HG03108 (cell line): ENCODE data around the gene FASTKD3.

Experiments used
- ATAC-seq: cut with Tn5 transposase; IDR thresholded peaks from one replicate; pipeline ENCODE4 v1.9.1; 2021; ENCODE audit warnings: moderate library complexity; ENCODE audit not compliant: unreplicated experiment

Gene FASTKD3

DNA sequence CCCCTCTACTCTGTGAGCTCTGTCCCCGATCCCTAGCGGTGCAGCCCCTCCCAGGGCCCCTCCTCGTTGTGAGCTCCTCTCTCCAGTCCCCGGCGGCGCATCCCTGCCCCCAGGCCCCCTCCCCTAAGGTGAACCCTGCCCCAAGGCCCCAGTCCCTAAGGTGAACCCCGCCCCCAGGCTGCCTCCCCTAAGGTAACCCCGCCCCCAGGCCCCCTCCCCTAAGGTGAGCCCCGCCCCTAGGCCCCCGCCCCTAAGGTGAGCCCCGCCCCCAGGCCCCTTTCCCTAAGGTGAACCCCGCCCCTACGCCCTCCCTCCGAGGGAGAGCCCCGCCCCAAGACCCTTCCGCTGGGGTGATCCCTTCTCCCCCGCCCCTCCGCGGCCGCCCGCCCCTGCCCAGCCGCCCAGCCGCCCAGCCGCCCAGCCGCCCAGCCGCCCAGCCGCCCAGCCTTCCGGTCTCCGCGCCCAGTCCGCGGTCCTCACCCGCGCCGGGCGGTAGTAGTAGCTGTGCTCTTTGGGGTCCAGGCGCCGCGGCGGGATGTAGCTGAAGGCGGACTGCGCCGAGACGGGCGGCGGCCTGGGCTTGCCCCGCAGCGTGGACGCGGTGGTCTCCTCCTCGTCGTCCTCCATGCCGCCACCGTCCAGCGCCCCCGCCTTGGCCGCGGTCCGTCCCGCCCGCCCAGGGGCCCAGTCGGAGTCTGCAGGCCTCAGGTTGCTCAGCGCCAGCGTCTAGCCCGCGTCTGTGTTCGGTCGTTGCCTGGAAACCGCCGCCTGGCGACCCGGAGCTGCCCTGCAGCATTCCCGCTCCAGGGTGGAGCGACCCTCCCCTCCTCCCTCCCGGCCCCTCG is 18.2 kb downstream of the FASTKD3 start, which contains the start of gene CFAP90:
Gene CFAP90 (minus strand): TSS at position 739 of the 845 bp plus-strand sequence. CDS start 112 bp downstream, at position 627.
- ATAC-seq: no peak

DNA sequence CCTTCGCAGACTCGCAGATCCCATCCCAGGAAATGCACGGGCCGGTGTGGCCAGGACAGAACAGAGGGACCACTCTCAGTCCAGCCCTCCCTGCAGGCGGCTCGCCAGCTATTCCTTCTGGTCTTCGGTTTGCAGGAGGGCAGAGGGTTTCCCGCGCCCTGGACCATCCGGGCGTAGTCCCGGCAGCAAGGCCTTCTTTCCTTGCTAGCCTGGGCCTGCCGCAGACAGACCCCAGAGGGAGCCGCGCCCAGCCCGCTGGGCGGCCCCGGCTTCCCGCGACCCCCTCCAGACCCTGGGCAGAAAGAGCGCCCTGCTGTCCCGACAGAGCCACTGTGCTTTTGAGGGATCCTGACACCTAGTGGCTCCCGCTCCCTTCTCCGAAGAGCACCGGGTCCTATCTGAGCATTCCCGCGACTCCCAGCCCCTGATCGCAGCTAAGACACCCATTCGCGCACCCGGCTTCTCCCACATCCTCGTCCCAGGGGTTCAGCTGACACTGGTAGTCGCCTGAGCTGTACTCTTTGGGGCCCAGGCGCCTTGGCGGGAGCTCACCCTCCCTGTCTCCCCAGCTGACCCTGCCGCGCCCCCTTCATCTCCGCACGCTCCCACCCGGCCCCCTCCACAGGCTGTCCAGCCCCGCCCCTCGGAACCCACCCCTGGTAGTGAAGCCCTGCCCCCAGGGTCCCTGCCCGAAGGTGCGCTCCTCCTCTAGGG is 19.0 kb downstream of the FASTKD3 start:
- ATAC-seq: no peak

DNA sequence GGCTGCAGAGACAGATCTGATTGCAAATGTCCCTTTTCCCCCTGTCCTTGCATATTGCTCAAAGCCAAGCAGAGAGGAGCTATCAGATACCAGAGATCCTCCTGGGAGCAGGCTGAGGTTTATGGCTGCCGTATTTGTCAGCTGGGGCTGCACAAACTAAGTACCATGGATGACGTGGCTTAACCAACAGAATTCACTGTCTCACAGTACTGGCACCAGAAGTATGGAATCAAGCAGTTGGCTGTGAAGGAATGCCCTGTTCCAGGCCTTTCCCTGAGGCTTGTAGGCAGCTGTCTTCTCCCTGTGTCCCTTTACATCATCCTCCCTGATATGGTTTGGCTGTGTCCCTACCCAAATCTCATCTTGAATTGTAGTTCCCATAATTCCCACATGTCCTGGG is 20.5 kb downstream of the FASTKD3 start:
- no peak for ATAC-seq

DNA sequence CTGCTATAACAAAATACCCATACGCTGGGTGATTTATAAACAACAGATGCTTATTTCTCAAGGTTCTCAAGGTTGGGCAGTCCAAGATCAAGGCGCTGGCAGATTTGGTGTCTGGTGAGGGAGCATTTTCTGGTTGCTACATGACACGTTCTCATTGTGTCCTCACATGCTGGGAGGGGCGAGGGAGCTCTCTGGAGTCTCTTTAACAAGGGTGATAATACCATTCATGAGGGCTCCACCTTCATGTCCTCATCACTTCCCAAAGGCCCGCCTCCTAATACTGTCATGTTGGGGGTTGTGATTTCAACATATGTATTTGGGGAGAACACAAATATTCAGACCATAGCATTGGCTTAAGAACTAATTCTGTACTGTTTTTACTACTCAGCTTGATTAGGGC is 22.5 kb downstream of the FASTKD3 start:
- ATAC-seq: no peak

DNA sequence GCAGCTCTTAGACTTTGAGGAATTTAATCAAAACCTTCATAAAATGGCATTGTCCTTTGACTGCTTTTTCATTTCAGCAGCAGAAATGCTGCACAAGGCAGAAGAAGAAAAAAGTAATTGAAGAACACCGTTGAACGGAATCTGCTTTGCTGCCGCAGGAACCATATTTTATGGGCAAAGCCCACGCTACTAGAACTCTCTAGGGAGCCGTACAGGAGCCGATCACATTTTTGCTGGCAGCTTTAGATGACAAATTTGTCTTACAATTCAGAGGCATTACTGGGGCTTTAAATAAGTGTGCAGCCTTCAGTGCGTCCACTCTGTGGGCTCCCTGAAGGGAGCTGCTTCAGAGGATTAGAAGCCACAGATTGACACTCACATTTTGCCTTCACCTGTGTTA is 23.3 kb downstream of the FASTKD3 start:
- no peak for ATAC-seq

DNA sequence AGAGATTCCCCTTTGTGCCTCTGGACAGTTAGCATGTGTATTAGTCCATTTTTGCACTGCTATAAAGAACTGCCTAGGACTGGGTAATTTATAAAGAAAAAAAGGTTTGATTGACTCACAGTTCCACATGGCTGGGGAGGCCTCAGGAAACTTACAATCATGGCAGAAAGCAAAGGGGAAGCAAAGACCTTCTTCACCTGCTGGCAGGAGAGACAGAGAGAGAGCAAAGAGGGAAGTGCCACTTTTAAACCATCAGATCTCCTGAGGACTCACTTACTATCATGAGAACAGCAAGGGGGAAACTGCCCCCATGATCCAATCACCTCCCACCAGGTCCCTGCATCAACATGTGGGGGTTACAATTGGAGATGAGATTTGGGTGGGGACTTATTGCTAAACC is 23.9 kb downstream of the FASTKD3 start:
- ATAC-seq: no peak

DNA sequence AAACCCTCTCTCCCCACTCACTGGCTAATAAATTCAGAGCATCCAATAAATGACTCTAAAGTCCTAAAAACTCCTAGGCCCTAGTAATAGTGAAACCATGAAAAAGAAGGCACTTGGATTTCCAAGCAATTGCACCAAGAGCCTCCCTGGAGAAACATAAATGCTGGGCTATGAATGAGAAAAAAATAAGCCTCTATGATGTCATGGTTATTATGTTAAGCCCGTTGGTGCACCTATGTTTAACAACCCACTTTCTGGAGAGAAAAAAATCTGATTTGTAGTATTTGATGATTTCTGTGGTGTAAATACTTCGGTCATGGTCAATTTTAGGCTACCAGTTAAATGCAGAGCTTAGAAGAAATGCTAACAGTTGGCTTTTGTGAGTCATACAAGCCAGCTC is 26.3 kb downstream of the FASTKD3 start:
- ATAC-seq: no peak

DNA sequence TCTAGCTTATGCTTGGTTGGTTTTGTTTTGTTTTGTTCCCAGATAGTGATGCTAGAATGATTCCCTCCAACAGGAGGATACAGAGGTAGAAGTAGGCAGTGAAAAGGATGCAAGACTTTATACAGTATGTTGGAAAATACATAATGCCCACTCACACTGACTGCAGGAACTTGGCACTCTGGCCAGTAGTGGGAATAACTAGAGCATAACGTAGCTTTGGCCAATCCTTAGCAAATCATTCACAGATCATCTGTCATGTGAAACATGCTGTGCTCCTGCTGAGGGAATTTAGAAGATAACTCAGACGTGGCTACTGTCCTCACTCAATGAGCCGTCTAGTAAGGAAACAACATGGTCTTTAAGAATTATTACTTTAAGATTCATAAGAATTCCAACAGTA is 31.4 kb downstream of the FASTKD3 start:
- ATAC-seq: no peak

DNA sequence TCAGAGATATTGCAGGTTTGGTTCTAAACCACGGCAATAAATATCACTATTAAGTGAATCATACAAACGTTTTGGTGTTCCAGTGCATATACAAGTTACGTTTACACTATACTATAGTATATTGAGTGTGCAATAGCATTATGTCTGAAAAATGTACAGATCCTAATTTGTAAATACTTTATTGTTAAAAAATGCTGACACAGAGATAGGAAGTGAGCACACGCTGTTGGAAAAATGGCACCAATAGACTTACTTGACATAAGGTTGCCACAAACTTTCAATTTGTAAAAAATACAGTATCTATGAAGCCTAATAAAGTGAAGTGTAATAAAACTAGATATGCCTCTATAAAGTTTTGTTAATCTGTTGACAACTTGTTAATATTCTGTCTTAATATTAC is 33.8 kb downstream of the FASTKD3 start:
- ATAC-seq: no peak

DNA sequence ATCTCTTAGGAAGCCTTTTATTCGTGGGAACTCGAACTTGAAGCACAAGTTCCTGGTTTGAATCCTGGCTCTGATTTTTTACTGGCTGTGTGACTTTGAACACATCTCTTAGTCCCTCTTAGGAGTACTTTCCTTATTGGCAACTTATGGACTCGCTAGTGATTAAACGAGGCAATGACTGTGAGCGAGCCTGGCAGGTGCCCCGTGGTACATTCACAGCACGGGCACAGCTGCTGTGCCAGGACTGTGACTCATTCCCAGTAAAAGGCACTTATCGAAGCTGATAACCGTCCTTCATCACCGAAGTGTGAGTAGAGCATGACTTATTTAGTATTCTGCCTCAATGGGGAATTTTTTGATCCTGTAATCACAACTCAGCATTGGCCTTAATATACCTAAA is 40.6 kb downstream of the FASTKD3 start:
- ATAC-seq: no peak

DNA sequence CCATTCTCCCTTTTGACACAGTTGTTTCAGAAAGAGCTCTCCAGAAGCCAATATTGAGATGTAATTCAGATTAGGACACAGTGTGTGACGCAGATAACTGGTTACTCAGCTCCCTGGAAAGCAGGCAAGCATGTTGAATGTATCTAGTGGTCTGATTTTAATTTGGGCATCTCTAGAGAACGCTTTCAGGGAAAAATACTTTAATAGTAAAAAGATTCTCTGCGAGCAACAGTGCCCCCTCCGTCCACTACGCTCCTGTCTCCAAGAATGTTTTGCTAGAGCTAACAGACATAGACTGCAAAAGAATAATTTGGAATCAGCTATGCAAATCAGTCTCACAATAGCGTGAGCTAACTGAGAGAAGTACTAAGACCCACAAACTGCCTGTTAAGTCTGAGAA is 41.2 kb downstream of the FASTKD3 start:
- ATAC-seq: no peak

DNA sequence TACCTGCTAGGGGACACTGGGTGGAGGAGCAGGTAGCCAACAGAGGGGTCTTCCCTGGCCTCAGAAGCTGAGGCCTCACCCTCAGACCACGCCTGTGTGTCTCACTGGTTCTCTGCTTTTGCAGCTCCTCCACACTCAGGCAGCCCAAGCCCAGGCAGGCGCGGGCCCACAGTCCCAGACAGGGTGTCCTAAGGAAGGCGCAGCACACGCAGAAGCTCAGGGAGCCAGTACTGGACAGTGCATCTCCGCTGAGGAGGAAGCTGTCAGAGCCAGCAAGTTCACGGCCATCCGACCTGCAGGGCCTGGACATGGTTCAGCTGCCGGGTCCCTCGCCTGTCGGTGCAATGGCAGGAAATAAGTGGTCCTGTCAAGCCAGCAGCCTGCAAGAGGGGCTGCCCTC is 43.2 kb downstream of the FASTKD3 start:
- no peak for ATAC-seq

DNA sequence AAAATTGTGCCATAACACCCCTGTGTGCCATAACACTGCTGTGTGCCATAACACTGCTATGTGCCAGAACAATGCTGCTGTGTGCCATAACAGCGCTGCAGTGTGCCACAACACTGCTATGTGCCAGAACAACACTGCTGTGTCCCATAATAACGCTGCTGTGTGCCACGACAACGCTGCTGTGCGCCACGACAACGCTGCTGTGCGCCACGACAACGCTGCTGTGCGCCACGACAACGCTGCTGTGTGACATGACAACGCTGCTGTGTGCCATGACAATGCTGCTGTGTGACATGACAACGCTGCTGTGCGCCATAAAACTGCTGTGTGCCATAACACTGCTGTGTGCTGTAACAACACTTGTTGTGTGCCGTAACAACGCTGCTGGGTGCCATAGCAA is 43.8 kb downstream of the FASTKD3 start:
- no peak for ATAC-seq

DNA sequence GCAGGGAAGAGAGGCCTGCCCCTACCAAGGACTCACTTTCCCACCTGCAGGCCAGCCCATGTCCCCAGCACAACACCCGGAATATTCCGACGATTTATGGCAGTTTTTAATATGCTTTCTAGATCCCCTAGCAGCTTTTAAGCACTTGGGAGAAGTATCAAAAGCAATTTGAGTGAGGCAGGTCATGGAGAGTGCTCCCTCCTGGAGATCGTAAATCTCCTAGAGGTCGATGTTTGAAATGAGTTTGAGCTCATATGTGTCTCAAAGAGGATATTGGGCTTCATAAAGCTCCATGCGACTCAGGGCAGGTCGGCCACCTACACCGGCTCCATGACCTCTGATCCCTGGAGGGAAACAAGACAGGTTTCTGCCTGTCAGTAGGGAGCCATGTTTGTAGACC is 45.2 kb downstream of the FASTKD3 start:
- ATAC-seq: no peak

DNA sequence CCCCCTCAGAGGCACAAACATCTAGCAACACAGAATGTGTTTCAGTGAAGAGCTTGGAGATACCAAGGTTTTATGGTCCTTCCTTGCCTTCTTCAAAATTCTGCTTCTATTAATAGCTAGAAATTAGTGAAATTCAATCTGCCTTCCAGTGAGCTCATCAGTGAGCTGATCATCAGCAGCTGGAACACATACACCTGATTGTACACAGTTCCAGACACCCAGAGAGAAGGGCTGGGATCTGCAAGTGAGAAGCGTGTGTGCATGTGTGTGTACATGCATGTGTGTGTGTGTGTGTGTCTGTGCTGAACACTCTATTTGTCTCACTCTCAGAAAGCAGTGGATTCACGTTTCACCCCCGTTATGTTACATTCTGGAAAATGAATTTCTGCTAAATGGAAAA is 46.4 kb downstream of the FASTKD3 start:
- no peak for ATAC-seq

DNA sequence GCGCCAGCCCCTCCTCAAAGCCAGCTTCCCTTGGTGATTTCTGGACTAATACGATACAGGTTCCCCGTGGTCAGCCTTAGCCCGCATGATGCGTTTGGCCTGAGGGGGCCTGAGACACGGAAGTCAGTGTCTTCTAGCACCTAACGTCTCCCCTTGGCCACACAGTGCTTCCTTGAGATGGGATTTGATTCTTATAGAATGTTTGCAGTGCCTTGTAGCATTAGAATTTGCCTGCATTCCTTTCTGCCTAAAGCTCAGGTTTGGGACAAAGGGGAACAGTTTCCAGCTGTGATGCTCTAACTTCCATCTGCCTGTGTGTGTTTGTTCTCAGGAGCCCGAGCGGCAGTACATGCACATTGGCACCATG is 52.3 kb downstream of the FASTKD3 start:
- ATAC-seq: no peak

DNA sequence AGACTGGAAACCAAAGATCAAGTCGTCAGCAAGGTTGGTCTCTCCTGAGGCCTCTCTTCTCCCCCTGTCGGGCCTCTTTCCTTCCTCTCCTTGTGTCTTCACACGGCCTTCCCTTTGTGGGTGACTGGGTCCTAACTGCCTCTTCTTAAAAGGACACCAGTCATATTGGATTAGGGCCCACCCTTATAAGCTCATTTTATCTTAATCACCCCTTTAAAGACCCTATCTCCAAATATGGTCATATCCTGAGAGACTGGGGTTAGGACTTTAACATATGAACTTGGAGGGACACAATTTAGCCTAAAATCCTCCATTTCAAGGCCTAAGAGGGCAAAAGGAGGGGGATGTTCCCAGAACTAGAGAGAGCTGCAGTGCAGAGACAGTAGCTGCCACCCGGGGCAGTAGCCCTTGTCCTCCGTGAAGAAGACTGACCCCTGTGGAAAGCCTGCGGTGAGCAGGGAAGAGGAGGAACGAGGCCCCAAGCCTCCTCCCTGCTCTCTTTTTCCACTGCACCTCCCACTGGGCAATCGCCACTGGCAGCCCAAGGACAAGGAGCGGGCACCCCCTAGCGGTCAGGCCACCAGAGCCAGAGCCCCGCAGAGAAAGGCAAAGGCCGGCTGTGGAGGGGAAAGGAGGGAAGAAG is 52.8 kb downstream of the FASTKD3 start:
- peak; percentile 91 for ATAC-seq

DNA sequence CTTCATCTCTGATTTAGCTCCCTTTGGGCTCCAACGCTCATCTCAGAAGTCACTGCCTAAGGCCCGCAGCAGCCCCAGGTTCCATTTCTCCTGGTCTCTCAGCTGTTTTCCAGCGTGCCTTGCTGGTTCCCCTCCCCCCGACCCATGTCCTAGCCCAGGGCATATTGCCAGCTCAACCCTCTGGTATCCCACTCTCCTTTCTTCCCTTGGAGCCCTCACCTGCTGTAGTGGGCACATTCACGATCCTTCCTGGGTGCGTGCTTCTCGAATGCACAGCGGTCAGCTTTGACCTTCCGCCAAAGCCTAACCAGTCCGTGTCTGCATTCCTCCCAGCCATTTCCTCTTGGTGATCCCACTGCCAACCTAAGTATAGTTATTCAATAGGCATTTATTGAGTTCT is 54.0 kb downstream of the FASTKD3 start:
- no peak for ATAC-seq

DNA sequence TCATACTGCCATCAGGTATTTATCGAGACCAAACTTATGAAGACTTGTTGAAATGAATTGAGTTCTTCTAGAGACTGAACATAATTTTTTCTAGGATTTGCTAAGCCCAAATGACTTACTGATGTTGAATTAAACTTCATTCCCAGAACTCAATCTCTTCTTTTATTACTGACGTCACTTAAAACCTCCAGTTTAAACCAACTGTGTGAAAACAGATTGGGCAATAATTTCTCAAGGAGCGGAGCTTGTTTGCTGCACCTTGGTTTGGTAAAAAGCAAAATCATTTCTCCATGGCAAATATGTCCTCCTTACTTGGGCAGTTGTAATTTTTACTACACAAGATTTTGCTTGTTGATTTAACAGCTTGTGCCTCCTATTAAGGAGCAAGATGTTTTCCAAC is 55.3 kb downstream of the FASTKD3 start:
- no peak for ATAC-seq

DNA sequence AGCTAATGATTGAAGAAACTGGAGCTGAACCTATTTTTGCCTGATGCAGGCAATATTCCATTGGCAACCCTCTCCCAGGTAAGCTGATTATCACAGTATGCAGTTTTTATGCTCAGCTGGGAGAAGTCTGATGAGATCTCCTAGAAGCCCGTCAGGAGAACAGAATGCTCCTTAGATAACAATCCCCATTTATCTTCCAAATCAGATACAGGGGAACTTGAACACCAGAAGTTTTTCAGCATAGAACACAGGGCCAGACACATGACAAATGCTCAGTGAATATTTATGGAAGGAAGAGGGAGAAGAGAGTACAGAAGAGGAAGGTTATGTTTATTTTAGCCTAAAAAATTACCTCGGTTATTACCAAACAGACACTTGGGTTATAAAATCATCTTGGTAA is 55.8 kb downstream of the FASTKD3 start:
- no peak for ATAC-seq

DNA sequence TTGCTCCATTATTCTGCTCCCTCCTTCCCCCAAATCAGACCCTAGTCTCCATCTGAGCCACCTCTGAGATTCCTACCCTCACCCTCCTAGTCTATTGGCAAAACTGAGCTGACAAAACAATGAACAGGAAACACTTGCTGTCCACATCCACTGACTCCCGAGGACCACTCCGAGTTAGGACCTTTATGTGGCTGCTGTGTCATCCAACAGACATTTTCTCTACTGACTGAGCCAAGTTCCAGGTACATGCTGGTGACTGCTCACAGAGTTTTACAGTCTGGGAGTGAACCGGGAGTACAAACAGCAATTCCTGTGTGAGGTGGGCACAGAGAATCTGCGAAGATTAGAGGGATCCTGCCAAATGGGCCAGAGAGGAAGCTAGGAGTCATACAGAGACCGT is 57.1 kb downstream of the FASTKD3 start:
- ATAC-seq: no peak
